NCI-H2171 treated with DMSO at 0.1 percent for 48 hours (cell line): Measurements from ENCODE around the gene COQ5.
"Not testable (repeated sequence)": the region's sequence is repeated elsewhere in the genome, so short reads cannot be mapped to it uniquely, and the experiment has no call there.

Source experiments
- DNase-seq: peaks from one replicate; lab custom pipeline; 2025; lab: John Stamatoyannopoulos, UW

Gene COQ5

DNA sequence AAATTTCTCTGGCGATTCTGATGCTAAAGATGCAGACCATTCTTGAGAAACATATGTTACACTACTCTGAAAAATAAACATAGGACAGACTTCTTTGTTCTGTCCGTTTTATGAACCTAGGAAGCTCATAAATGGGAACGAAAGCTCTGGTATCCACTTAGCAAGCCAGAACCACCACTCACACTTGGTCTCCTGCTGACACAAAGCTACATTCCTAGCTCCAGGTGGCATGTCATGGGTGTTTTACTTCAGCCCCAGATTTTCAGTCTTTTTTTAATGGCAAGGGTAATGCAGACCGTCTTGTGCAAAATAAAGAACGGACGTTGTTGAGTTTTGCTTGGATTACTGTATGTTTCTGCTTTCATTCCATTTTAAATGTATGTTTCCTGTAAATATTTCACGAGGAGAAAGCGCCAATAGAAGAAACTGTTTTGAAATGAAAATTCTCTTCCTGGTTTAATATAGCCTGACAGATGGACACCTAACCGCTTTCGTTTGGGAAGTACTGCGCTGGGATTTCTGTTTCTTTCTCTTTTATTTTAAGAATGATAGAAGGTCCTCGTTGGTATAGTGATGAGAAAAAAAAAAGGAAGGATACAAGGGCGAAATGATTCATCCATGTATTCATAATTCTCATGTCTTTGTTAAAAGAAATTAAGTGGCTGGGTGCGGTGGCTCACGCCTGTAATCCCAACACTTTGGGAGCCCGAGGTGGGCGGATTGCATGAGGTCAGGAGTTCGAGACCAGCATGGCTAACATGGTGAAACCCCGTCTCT is 871 bp upstream of the COQ5 start:
- DNase-seq = peak; percentile 87

DNA sequence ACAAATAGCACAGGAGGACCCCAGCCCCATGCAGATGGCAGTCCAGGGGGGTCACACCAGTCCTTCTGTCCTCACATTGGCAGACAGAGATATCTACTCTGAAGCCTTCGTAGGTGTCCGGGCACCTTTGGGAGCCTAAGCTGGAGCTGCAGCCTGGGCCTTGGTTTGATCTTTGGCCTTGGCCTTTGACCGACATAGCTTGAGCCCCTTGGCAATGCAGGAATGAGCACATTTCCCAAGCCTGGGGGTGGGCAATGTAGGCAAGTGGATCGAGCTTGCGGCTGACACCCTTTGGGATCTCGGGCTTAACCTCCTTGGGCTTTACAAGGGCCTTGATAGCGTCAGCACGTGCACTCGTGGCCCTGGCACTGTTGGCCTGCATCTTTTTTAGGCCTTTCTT is 6.4 kb downstream of the COQ5 start:
- no peak for DNase-seq

DNA sequence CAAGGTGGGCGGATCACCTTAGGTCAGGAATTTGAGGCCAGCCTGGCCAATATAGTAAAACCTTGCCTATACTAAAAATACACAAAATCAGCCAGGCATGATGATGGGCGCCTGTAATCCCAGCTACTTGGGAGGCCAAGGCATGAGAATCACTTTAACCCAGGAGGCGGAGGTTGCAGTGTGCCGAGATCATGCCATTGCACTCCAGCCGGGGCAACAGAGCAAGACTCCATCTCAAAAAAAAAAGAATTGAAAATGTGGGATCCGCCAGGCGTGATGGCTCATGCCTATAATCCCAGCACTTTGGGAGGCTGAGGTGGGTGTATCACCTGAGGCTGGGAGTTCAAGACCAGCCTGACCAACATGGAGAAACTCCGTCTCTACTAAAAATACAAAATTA is 9.6 kb downstream of the COQ5 start:
- not testable (repeated sequence) for DNase-seq

DNA sequence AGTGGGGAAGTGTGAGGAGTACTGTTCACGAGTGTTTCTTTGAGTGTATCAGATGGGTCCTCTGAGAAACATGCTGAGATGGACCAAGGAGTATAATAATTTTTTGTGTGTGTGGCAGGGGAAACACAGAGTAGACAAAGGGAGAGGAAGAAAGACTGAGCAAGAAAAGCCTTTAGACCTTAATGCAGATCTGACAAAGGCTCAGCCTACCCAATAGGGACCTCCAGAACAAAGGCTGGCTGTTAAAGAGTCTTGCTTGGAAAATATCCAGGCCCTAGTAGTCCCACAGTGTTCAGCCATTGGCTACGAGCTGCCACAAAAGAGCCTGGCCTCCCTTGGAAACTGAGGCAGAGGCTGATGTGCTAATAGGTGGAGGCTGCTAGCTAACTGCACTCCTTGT is 13.5 kb downstream of the COQ5 start:
- DNase-seq = no peak

DNA sequence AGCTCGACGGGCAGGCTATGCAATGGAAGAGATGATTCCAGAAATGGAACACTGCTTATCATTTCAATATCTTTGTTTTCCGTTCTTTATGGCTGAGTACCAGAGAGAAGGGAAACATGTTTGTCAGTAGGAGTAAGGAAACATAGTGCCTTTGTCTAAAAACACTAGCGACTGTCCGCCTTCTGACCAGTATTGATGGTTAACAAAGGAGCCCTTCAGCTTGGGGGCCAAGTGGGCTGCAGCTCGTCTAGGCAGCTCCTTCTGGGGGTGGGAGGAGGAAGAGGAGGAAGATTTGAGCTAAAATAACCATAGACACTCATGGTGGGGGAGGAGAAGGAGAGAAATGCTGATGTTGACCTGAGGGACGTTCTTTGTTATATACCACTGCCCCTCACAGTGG is 15.0 kb downstream of the COQ5 start:
- no peak for DNase-seq

DNA sequence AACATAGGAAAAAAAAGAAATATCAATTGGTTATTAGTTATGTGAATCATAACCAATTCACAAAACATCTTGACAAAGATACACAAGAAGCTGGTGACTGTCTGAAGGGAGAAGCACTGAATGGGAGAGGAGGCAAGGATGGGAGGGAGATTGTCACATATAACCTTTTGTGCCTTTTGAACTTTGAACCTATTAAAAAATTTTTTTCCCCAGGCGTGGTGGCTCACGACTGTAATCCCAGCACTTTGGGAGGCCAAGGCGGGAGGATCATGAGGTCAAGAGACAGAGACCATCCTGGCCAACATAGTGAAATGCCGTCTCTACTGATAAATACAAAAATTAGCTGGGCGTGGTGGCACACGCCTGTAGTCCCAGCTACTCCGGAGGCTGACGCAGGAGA is 20.4 kb downstream of the COQ5 start:
- DNase-seq = no peak

DNA sequence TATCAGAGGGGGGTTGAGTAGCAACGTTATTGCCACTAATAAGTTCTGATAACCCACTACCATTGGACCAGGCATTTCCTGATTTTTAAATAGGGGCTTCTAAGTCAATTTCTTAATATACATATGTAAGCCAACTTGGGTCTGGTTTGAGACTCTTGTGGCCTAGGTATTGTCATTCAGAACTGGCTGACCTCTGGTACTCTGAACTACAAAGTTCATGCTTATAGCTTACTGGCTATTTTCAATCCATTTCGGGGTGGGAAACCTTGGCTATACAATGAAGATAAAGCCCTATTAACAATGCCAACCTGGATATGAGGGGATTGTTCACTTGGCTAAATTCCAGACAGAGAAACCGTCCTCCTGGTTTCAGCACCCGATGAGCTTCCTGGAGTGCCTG is 24.4 kb downstream of the COQ5 start:
- DNase-seq = no peak

DNA sequence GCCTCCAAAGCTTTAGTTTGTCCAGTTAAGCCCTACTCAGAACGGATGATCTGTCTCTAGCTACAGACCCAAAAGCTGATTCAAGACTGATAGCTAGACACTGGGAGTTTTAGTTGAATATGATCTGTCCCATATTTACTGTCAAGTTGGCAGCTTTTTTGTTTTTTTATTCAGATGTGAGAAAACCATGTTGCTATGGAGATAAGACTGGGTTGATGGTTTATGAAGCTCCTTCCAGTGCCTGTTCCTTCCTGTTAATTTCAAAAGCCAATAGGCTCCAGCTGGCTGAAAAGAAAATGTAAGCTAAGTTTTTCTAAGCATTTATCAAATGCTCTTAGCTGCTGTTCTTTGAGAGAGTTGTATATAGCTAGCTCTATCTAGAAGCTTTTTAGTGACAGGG is 28.4 kb downstream of the COQ5 start:
- no peak for DNase-seq

DNA sequence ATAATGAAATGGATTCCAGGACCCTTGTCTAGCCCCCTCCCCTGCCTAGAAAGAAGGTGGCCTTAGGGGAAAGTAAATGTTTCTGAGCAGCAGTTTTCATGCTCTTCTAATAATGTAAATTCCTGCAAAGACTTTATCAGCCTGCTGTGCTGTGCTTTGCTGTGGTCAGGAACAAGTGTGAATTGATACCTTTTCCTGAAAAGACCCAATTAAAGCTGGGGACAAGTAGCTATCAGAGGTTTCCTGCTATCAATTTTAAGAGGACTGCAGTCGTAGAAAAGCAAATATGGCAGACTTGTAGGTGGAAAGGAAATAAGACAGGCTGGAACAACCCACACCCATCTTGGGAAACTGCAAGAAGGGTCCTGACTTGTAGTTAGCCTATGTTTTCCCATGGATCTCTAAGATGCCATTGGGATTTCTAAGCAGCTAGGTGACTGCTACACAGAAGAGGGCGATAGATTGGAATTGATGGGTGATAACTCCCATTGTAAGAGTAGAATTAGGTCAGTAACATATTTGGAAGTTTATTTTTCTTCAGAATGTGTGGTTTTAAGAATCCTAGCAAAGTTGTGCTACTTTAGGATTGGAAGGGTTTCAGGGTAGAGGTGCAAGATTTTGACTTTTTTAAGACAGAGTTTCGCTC is 30.0 kb downstream of the COQ5 start:
- DNase-seq = no peak

DNA sequence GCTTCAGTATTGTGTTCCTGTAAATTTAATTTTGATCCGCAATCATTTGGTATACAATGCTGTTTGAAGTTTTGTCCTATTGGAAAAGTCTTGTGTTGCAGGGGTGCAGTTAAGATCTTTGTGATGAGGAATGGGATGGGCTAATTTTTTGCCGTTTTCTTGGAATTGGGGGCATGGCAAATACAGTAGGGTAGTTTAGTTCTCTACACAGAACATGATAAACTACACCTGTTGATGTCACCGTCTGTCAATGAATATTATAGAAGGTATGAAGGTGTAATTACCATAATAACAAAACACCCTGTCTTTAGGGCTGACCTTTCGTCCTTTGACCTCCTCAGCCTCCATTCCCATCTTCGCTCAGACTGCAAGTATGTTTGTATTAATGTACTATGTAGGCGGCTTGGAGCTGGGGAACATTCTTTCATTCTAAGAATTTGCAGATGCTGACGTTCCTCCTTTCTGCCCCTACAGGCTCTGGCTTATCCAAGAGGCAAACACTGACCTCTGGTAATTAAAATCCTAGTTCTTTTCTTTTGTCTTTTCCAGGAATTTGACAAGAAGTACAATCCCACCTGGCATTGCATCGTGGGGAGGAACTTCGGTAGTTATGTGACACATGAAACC is 31.3 kb downstream of the COQ5 start:
- DNase-seq = no peak

DNA sequence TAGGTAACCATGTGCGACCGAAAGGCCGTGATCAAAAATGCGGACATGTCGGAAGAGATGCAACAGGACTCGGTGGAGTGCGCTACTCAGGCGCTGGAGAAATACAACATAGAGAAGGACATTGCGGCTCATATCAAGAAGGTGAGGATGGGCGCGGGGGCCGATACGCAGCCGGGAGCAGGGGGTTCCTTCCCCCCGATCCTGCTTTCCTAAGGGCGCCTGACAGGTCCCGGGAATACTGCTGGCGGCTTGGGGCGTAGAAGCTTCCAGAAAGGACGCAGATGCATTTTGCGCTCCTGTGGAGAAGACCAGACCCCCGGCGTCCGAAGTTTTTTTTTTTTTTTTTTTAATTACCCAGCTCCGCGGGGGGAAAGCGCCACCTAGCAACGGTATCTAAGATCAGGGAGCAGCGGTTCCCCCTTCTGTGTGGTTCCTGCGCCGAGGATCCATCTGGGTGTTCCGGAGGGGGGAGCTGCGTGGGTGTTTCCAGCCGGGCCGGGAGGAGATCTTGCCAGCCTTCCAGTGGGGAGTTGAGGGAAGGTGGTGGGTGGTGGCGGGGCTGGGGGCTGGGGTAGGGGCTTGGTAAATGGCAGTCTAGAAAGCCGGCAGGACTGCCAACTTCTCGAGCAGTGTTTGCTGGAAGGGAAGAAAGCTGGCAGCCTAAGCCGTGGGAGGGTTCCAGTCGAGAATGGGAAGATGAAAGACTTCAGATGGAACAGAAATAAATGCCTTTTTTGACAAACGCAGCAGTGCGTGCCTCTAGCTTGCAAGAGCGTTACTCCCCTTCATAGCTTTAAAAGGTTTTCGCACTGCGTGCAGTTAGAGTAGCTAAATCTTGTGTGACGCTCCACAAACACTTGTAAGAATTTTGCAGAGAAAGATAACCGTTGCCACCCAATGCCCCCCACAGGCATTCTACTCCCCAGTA is 32.3 kb downstream of the COQ5 start:
- peak; percentile 61 for DNase-seq

DNA sequence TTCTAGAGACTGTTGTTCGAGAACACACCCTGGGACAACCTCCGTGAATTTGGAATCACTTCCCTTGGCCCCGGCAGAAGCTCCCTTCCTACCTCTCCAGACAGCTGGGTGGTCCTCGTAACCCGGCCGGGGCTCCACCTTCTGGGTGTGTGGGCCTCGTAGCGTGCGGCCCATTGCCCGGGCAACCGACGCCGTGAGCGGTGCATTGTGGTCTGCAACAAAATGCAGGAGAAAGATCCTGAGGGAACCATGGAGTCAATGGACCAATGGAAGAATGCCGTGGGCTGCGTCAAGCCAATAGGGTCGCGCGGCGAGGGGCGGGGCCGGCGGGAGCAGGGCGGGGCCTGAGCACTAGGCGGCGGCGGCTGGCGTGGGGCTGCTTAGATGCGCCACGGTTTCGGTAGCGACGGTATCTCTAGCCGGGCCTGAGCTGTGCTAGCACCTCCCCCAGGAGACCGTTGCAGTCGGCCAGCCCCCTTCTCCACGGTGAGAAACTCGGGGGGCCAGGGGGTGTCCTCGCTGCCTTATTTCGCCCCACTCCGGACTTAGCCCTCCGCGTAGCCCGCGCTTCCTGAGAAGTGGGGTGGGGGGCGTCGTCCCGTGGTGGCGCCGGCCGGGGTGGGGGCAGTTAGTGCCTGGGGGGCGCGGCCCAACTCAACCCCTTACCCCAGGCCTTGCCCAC is 33.1 kb downstream of the COQ5 start, which contains the start of gene DYNLL1:
Gene DYNLL1 (plus strand): TSS at position 383 of the 682 bp plus-strand sequence. CDS start 309 bp downstream, outside the sequence.
- peak; percentile 93 for DNase-seq

DNA sequence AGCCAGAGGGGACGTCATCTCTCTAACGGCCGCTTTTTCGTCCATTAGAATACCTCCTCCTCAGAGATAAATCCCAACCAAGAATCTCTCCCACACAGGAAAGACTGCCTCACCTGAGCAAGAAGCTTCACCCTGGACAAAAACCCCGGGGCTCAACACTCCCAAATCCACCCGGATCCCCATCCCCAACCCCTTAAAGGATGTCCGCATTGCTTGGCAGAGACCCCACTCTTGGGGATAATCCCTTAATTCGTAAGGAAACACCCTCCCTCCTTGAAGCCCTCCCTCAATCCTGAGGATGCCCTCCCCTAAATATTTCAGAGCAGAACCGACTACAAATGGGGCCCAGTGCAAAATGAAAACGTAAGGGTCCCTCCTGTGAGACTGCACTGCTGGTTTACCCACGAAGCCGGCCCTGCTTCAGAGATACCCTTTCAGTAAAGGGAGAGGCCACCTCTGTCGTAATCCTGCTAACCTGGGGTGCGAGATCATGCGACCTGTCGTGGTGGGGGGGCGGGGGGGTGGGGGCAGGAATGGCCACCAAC is 33.7 kb downstream of the COQ5 start:
- DNase-seq = no peak

DNA sequence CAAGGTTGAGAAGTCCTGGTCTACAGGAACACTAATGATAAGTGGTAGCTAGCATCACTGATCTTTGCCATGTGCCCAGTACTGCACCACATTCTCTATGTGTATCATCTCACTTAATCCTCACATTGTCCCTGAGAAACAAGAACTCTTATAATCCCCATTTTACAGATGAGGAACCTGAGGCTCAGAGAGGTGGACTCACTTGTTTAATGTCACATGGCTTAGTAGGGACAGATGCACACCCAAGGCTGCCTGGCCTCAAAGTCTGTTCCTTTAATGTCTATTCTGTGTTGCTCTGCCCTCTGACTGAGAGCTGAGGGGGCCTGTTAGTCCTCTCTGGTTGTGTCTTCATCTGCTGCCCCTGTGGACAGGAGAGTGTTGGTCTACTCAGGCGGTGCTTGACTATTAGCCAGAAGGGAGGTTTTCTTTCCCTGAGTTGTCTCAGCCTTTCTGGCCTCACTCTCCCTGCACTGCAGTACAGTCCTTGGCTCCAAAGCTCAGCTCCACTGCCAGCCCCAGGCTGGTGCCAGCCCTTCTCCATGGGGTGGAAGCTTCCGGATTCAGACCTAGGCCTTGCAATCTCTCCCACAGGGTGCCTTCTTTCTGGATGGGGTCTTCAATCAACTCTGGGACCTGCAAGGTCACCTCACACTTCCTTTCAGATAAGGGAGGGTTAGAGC is 38.0 kb downstream of the COQ5 start:
- no peak for DNase-seq

DNA sequence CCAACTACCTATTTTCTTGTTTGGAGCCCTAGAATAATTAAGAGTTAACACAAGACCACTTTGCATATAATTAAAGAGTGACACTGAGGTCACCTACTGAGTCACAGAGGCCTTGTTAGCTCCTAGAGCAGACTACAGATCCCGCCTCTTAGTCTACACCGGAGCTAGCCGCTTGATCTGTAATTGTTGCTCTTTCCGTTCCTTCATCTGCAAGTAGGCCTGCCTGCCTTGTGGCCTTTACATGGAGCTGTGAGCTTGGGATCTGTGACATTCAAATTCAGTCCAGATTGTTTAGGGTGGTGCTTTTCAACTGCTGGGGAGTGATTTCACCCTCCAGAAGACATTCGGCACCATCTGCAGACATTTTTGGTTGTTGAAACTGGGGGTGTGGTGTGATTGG is 38.6 kb downstream of the COQ5 start:
- no peak for DNase-seq

DNA sequence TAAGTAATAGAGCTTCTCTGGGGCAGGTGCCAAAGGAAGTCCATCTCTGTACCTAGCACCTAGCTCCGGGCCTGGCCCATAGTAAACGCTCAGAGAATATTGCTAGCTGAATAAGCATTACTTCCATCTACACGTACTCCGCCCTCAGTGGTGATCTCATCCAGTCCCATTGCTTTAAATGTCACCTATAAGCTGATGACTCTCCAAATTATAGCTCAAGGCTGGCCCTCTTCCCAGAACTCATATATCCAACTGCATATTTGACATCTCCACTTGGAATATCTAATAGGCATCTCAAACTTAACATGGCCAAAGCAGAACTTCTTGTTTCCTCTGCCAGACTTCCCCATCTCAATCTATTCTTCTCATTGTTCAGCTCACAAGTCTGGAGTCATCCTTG is 39.9 kb downstream of the COQ5 start:
- no peak for DNase-seq

DNA sequence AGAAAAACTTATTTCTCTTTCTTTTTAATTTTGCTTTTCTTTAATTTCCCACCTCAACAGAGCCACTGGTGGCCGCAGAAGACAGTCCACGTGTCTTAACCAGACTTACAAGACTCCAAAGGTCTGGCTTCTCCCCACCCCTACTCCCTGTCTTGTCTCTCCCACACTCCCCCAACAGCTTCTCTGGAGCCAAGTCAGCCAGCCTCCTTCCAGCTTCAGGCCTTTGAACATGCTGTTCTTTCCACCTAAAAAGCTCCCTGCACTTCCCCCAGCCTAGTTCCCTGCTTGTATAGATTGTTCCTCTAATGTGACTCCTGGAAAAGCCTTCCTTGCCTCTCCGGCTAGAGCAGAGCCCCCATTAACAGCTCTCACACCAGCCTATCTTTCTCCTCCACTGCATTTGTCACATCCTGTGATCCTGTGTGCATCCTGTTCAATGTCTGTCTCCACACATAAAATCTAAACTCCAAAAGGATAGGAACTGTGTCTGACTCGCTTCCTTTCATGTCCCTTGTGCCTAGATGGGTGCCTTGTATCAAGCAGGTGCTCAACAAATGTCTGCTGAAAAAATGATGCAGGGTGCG is 40.8 kb downstream of the COQ5 start:
- DNase-seq = no peak

DNA sequence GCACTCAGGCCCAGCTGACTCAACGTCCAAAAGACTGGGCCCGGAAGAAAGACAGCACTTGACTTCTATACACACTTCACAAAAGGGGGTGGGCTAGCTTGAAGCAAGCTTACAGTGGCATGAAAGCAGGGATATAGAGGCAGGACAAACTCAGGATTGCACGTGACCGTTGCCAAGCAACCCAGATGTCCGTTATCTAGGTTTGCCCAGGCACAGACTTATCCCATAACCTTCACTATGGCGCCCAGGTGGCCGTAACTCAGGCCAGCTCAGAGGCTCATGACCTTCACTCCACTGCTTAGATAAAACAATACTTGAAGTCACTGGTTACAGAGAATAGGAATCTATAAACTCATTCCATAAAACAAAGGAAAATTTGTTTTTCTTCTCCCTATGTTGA is 41.4 kb downstream of the COQ5 start:
- not testable (repeated sequence) for DNase-seq

DNA sequence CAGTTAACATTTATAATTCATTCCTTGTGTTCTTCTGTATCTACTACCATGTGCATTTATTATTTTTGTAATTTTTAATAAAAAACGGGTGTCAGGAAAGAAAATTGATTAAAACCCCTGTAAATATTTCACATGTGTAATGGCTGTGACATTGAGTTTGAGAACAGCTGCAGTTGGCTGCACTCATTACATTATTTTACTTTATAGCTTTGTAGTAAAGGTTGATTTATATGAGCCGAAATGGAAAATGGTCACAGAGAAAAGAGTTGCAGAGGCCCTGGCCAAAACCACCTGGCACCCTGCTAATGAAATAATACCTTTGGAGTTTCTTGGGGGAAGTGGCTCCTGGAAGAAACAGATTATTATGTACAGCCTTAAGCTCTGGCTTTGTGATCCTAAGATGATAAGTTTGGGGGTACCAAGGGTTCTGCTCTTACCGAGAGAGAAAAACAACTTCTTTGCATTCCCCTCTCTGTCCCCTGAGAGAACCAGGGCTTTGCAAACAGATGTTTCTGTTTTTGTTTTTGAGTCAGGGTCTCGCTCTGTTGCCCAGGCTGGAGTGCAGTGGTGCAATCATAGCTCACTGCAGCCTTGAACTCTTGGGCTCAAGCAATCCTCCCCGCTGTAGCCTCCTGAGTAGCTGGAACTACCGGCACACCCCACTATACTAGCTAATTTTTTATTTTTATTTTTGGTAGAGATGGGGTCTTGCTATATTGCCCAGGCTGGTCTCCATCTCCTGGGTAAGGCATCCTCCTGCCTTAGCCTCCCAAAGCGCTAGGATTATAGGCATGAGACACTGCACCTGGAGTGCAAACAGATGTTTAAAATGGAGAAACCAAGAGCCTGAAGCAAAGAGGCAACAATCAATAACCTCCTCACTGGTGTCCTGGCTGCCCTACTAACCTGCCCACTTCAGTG is 42.7 kb downstream of the COQ5 start:
- DNase-seq = no peak
